ENCODE data around the gene FIGNL2.
"Not testable (repeated sequence)": the region's sequence is repeated elsewhere in the genome, so short reads cannot be mapped to it uniquely, and the experiment has no call there.

Gene FIGNL2

DNA sequence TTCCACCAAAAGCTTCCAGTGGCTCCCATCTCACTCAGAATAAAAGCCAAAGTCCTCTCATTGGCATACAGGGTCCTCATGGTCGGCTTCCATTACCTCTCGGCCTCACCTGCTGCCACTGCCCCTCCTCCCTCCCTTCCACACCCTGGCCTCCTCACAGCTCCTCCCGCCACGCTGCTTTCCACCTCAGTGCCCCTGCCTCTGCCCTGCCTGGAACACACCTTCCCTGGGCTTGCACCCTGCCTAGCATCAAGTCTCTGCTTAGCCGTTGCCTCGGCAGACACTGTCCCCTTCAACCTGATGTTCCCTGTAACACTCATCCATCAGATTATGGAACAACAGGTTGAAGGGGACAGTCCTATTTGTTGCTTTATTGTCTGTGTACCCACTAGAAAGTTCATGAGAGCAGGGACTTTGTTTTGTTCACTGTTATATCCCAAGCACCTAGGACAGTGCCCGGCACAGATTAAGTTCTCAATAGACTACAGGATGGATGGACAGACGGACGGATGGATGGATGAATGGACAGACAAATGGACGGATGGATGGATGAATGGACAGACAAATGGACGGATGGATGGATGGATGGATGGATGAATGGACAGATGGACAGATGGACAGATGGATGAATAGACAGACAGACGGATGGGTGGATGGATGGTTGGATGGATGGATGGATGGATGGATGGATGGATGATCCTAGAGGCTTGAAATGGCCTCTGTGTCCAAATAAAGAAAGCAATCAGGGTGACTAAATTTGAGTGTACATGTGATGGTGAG, 14.9 kb downstream of the FIGNL2 start:
- no peak for DNase-seq

GRCh38 chr12:51832354-51833107, 16.0 kb downstream of the FIGNL2 start:
- no peak for DNase-seq

GRCh38 chr12:51831817-51832216, 16.7 kb downstream of the FIGNL2 start:
- not testable (repeated sequence) for DNase-seq

DNA sequence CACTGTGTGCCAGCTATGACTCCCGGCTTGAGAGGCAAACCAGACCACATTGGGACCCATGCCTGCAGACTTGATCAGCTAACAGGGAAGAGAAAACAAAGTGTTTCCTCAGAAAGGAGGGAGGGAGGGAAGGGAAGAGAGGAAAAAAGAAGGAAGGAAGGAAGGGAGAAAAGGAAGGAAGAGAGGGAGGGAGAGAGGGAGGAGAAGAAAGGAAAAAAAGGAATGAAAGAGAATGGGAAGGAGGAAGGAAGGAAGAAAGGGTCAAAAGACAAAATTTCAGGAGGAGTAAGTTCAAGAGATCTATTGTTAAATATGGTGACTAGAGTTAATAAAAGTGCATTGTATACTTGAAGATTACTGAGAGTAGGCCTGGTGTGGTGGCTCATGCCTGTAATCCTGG, 18.9 kb downstream of the FIGNL2 start:
- DNase-seq = no peak

- DNase-seq = no peak
Observed at GRCh38 chr12:51829011-51829481, 19.5 kb downstream of the FIGNL2 start.

DNA sequence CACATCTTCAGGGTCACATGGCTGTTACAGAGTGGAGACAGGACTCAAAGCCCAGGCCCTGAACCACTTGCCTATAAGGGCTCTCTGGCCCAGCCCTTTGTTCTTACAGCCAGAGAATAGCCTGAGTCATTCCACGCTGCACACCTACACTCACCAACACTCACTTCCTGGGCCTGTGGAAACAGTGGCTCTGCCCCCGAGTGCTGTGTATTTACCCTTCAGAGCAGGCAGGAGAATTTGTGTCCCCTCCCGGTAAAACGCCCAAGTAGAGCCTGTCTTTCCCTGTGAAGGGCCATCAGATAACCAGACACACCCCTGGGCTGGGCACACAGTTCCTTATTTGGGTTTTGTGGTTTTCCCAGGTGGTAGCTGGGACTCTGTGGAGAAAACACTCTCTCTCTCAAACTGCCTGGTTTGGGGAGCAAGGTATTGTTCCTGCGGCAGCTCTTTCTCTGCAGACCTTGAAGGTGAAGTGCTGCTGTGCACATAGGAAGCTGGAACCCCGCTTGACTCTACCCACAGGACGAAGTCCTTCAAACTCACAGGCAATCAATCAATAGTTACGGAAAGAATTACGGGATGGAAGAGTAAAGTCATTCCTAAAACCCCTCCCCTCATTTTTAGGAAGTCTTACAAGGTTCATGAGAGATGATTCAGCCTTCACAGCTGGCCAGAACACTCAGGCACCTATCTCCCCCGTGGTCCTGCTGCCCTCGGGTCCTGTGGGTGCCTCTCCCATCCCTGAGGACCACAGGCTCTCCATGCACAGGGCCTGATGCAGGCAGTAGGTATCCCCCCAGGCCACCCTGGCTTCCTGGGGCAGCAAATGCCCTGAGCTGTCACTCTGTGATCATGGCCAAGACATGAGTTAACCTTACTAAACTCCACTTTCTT, 20.3 kb downstream of the FIGNL2 start:
- no peak for DNase-seq

GRCh38 chr12:51826881-51827280, 21.6 kb downstream of the FIGNL2 start:
- no peak for DNase-seq

- DNase-seq = no peak
Observed at GRCh38 chr12:51825216-51825615, 23.3 kb downstream of the FIGNL2 start.

DNA sequence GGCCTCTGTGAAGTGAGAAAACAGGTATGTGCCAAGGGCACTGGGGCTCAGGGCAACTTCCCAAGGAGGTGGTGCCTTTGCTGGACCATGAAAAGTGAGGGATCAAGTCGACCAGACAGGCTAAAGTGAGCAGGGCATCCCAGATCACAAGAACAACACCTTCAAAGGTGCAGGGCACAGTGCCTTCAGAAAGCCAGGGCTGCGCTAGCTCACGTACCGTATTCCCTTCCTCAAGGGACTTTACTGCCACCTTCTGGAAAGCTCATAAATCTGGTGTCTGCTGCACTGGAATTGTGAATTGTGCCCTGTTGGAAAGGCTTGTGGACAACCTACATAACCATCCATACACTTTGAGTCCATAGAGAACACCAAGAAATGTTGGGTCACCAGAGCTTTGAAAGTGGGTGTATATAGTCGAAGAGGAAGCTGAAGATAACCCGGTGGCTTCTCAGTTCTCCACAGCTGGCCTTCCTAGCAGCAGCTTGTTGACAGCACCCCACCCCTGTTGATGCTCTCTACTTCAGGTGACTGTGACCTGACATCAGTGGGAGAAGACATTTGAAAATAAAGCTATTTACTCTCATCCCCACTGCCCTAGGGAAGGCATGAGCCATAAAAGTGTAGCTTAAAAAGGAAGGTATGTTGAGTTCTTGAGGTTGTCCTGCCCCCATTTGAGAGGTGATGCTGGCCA, 24.5 kb downstream of the FIGNL2 start:
- peak; percentile 46 for DNase-seq

DNA sequence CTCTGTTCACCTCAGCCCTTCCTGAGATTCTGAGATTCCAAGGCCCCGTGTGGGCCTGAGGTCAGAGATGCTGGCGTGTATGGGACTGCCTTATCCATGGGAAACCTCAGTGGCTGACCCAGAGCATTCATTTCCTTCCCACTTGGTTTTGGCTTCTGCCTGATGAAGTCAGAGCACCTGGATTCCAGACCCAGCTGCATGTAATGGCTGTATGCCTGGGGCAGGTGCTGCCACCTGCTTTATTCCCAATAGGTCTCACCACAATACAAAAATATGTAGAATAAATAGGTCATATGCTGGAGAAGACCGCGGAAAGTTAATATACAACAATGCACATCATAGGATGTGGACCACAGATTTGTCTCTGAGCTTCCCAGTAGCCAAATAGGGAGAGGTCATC, 25.6 kb downstream of the FIGNL2 start:
- no peak for DNase-seq

GRCh38 chr12:51822261-51822616, 26.3 kb downstream of the FIGNL2 start:
- no peak for DNase-seq

DNA sequence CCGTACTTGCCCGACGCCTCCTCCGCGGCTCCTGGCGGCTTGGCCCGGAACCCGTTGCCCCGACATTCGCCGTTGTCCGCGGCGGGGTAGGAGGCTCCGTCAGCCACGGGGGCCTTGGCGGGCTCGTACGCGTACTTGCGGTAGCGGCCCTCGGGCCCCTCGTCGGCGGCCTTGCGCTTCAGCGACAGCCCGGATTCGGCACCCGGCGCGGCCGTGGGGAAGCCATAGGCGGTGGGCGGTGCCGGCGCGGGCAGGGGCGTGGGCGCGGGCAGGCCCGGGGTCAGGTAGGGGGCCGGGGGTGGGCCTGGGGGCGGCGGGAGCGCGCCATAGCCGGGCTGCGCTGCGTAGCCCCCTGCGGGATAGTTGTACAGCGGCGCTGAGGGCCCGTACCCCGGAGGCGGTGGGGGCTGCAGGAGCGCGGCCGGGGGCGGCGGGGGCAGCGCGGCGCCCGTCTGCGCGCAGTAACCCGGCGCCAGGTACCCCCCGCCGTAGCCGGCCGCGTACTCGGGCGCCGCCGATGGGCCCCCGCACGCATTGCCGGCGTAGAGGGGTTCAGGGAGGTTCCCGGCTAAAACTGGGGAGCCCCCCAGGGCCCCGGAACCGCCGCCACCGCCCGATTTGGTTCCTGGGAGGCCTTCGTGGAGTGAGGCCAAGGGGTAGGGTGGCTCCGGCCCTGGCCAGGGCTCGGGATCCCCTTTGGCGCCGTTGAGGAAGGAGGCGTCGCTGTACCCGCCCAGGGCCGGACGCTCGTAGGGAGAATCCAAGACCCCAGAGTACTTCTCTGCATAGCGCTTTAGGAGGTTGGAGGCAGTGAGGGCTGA, 26.9 kb downstream of the FIGNL2 start:
- DNase-seq = no peak

- peak; percentile 44 for DNase-seq
Observed at GRCh38 chr12:51820526-51821439, 27.7 kb downstream of the FIGNL2 start.

DNA sequence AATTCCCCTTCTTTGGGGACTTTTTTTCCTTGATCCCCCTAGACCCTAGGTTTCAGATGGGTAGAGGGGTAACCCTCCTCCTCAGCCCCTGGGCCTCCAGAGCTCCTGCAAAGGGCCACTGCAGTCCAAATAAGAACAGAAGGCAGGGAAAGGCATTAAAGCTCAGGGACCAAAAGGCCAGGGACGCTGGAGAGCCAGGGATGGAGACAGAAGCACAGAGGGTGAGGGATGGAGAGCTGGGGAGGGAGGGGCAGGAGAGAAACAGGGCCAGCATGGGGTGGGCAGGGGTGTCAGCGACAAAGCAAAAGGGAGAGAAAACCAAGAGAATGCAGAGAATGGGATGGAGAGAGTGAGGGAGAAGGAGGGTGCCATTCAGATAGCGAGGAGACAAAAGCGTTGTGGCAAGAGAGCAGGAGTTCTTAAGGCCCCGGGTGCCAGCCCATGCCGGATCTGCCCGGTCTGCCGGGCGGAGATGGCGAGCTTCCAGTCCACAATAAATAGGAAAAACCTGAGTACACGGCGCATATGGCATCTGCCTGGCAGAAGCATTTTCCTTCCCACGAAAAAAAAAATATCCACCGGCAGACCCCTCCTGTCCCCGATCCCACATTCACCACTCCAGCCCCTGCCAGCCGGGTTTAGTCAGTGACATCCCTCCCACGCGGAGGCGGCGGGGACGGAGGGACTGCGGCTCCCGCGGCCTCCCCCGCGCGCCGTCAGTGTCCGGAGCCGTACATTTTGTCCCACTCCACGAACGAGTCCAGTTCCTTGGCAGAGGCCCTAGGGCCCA, 28.6 kb downstream of the FIGNL2 start:
- DNase-seq = no peak

GRCh38 chr12:51818566-51819300, 29.8 kb downstream of the FIGNL2 start:
- no peak for DNase-seq

DNA sequence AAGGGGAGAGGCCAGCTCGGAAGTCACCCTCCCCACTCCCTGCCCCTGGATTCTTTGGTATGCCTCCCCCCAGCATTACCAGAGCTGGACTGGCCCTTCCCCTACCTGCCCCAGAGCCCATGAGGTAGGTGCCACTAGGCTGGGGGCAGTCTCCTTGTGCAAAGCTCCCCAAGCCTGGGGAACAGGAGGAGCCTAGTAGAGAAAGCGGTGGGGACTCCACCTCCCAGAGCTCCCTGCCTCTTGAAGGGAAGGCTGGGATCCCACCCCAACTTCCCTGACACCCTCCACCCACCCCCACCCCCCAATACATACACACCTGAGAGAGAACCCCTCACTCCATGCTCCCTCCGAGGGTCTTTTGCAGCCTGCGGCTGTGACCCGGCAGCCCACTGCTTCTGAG, 30.4 kb downstream of the FIGNL2 start:
- no peak for DNase-seq

- DNase-seq = no peak
Observed at GRCh38 chr12:51817027-51817953, 31.2 kb downstream of the FIGNL2 start.

DNA sequence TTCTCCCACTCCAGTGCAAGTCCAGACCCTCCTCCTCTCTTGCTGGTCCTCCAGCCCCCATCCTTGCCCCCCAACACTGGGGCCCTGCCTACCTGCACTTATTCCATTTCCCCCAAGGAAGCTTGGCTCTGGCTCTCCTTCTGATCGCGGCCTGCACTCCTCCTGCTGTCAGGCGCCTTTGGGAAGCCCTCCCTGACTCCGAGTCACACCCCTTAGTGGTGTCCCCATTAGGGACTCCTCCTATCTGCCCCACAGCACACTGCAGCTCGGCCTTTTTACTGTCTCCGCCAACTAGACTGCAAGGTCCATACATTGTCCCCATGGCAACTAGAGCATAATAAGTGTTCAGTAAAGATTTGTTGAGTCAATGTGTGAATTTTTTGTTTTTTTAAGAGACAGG, 32.9 kb downstream of the FIGNL2 start:
- no peak for DNase-seq
